ENCODE data around the gene NRL. TPM values are rescaled to one million over a fixed set of nuclear protein-coding genes. Genes with fewer than 3 reads are reported as not detected.

Gene NRL
- total RNA-seq, 1 donor from 2014 or later = 2.3 TPM

DNA sequence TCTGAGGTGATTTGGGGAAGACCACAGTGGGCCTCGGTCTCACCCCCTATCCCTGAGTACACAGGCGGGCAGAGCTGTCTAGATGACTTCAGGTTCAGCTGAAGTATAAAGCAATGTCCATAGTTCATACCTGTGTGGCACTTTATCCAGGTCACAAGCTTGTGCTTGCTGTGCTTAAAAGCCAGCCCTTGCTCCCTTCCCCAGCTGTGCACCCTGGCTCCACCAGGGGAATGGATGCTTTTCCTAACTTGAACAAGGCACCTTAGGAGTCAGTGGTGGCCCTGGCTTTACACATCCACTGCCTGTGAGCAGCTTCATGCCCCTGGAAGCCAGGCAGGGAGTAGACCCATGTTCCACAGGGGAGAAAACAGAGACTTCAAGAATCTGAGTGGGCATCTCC, 57.5 kb downstream of the NRL start:
- no peaks in the 10 kb centered on the region for H3K36me3 Mint-ChIP-seq (ENCODE audit: insufficient read depth)
- DNase-seq (ENCODE audit: low spot score, unreplicated experiment) = no peak
- H3K27ac Mint-ChIP-seq = no peak overlapping the region

DNA sequence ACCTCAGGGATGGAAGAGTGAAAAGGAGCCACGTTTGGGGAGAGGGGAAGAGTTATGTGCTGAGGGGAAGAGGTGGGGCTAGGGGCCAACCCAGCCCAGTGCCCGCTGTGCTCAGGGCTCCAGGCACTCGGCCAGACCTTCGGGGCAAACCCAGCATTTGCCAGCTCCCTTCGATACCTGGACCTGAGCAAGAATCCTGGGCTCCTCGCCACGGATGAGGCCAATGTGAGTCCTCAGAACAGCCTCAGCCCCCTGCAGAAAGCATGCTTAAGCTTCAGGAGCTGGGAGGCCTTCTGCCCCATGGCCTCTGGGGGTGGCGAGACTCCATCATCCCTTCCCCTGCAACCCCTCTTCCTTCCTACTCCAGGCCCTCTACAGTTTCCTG, 58.0 kb downstream of the NRL start:
- Mint-ChIP-seq H3K4me1 (ENCODE audit: low read depth) (peaks cover 12% of the 10 kb centered on the region), H3K9me3 (ENCODE audit: low read depth) (no peaks in the 10 kb centered on the region), H3K27me3 (peaks cover 10% of the 10 kb centered on the region), H3K36me3 (ENCODE audit: insufficient read depth) (no peaks in the 10 kb centered on the region), H3K27ac (no peak overlapping the region), H3K4me3 (ENCODE audit: low read depth) (no peak overlapping the region)
- no peak for DNase-seq (ENCODE audit: low spot score, unreplicated experiment)
- TF ChIP-seq, protein P1, sequence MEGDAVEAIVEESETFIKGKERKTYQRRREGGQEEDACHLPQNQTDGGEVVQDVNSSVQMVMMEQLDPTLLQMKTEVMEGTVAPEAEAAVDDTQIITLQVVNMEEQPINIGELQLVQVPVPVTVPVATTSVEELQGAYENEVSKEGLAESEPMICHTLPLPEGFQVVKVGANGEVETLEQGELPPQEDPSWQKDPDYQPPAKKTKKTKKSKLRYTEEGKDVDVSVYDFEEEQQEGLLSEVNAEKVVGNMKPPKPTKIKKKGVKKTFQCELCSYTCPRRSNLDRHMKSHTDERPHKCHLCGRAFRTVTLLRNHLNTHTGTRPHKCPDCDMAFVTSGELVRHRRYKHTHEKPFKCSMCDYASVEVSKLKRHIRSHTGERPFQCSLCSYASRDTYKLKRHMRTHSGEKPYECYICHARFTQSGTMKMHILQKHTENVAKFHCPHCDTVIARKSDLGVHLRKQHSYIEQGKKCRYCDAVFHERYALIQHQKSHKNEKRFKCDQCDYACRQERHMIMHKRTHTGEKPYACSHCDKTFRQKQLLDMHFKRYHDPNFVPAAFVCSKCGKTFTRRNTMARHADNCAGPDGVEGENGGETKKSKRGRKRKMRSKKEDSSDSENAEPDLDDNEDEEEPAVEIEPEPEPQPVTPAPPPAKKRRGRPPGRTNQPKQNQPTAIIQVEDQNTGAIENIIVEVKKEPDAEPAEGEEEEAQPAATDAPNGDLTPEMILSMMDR (IDR thresholded peaks at IDR 0.05; ENCODE audit: unreplicated experiment) = no peak

More for the DNA sequence above, 57.5 kb downstream of the NRL start:
- no peaks in the 10 kb centered on the region for H3K9me3 Mint-ChIP-seq (ENCODE audit: low read depth)
- H3K4me3 Mint-ChIP-seq (ENCODE audit: low read depth) = no peak overlapping the region
- TF ChIP-seq, protein P1 (IDR thresholded peaks at IDR 0.05; ENCODE audit: unreplicated experiment) = no peak
- peaks cover 13% of the 10 kb centered on the region for H3K4me1 Mint-ChIP-seq (ENCODE audit: low read depth)
- H3K27me3 Mint-ChIP-seq = peaks cover 10% of the 10 kb centered on the region

DNA sequence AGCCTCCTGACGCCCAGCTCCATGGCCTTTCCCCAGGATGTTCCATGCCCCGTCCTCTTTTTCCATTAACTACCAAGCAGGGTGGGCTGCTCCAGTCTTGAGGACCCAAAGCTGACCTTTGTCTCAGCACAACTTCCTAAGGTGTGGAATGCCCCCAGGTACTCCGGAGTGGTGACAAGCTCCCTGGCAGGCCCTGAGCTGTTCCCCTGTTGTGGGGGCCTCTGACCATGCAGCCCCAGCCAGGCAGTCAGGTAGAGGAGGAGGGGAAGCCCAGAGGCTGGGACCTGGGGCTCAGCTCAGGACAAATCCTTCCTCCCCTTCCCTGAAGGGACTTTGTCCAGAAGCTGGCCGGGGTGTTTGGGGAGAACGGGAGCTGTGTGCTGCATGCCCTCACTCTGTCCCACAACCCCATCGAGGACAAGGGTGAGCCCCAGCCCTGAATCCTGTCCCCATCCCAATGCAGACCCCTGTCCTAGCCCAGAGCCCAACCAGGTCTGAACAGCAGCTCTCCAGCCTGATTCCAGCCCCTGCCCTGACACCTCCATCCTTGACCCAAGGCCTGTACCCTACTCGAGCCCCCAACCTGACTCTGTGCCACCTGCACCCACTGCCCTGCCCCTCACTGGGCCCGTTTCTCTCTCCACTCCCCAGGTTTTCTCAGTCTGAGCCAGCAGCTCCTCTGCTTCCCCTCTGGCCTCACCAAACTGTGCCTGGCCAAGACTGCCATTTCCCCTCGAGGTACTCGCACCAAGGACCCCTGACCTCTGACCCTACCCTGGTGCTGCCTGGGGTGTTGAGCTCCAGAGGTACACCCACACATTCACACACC, 58.6 kb downstream of the NRL start:
- no peak overlapping the region for H3K27ac Mint-ChIP-seq

DNA sequence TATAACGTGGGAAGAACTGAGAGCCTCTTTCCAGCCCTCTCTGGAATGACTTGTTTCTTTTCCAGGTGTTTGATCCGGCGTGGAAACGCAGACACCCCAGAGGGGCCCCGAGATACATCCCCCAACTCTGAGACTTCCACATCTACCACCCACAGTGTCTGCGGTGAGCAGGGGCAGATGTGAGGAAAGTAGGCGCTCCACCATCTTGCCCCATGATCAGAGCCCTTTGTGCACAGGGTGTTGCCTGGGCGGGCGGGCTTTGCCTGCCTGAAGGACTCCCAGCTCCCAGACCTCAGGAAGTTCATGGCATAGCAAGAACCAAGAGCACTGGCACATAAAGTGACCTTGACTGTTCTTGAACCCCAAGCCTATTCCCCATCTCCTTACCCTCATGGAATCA, 60.1 kb downstream of the NRL start:
- H3K9me3 Mint-ChIP-seq (ENCODE audit: low read depth) = no peaks in the 10 kb centered on the region
- peaks cover 15% of the 10 kb centered on the region for H3K27me3 Mint-ChIP-seq
- peak overlapping the region; percentile 26 for H3K4me3 Mint-ChIP-seq (ENCODE audit: low read depth)
- DNase-seq (ENCODE audit: low spot score, unreplicated experiment) = no peak
- TF ChIP-seq, protein P1 (IDR thresholded peaks at IDR 0.05; ENCODE audit: unreplicated experiment) = no peak
- H3K4me1 Mint-ChIP-seq (ENCODE audit: low read depth) = peaks cover 12% of the 10 kb centered on the region
- no peaks in the 10 kb centered on the region for H3K36me3 Mint-ChIP-seq (ENCODE audit: insufficient read depth)
- H3K27ac Mint-ChIP-seq = no peak overlapping the region

More for the DNA sequence above, 58.6 kb downstream of the NRL start:
- Mint-ChIP-seq H3K4me3 (ENCODE audit: low read depth) (no peak overlapping the region), H3K36me3 (ENCODE audit: insufficient read depth) (no peaks in the 10 kb centered on the region), H3K4me1 (ENCODE audit: low read depth) (peaks cover 10% of the 10 kb centered on the region), H3K9me3 (ENCODE audit: low read depth) (no peaks in the 10 kb centered on the region), H3K27me3 (peaks cover 10% of the 10 kb centered on the region)
- TF ChIP-seq, protein P1 (IDR thresholded peaks at IDR 0.05; ENCODE audit: unreplicated experiment) = no peak
- DNase-seq (ENCODE audit: low spot score, unreplicated experiment) = no peak

DNA sequence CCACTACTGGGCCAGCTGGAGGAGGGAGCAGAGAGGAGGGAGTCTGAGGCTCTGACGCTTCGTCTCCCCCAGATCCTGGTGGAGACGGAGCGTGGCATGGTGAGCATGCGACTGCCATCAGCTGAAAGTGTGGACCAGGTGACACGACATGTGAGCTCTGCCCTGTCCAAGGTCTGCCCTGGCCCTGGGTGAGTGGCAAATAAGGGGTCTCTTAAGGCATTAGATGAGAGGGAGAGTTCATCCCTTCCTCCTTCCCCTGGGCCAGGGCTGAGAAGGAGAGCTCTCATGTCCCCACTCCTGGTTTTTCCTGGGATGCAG, 60.5 kb downstream of the NRL start:
- TF ChIP-seq, protein P1 (IDR thresholded peaks at IDR 0.05; ENCODE audit: unreplicated experiment) = no peak
- no peak overlapping the region for H3K4me3 Mint-ChIP-seq (ENCODE audit: low read depth)
- no peak for DNase-seq (ENCODE audit: low spot score, unreplicated experiment)
- no peaks in the 10 kb centered on the region for H3K36me3 Mint-ChIP-seq (ENCODE audit: insufficient read depth)
- H3K27me3 Mint-ChIP-seq = peaks cover 15% of the 10 kb centered on the region
- H3K9me3 Mint-ChIP-seq (ENCODE audit: low read depth) = no peaks in the 10 kb centered on the region
- H3K4me1 Mint-ChIP-seq (ENCODE audit: low read depth) = peaks cover 12% of the 10 kb centered on the region
- H3K27ac Mint-ChIP-seq = no peak overlapping the region
